GM21619 (cell line): ENCODE results near the gene SEC63.
"Not testable (repeated sequence)": the region's sequence is repeated elsewhere in the genome, so short reads cannot be mapped to it uniquely, and the experiment has no call there.

Source experiments
- ATAC-seq: cut with Tn5 transposase; IDR thresholded peaks from one replicate; pipeline ENCODE4 v1.9.1; 2021; ENCODE audit not compliant: unreplicated experiment

The SEC63 gene

DNA sequence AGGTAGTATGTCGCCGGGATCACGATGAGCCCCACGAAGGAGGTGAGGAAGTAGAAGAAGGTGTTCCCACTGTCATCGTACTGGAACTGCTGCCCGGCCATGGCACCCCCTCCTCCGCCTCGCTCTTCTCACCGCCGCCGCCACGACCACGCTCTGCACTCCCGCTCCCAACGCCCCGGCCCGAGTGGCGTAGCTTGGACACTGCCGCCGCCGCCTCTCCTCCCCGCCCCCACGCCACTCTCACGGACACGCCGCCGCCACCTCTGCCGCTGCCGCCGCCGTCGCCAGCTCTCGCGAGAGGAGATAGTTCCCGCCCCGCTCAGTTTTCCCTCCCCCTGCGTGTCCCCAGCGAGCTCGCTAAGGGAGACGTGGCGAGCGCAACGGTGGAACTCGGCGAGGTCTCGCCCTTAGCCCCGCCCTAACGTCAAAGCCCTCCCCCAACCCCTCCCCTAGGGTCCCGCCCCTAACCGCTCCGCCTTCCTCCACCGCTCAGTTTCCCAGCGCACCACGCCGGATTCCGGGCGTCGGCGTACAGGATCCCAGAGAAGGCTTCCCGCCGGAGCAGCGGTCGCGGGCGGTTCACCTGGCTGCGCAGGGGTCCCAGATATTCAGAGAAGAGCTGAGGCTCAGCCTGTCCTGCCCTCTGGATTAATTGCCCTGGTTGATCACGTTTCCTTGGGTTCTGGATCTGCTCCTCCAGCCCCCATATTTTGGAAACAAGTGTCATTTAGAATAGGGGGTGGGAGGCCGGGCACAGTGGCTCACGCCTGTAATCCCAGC, at the start of gene SEC63:
TSS of gene SEC63 (minus strand) at position 300 of the 780 bp plus-strand sequence. CDS start at position 101, 199 bp downstream.
- peak; percentile 91 for ATAC-seq

DNA sequence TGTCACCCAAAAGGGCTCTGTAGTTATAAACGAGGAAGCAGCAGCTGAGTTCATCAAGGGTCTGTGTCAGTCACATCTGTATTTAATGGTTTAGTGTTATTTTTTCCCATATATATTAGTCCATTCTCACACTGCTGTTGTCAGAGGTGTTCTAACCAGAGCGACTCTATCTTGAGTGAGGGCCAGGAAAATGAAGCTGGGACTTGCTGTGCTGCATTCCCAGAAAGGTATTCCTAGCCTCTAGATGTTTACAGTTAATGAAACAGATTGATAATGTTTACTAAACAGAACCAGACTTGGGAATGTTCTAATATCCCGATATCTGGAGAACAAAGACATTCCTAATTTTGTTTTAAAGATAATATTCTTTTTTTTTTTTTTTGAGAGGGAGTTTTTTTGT, 48.0 kb upstream of the SEC63 start:
- no peak for ATAC-seq

GRCh38 chr6:108004861-108005260, 46.9 kb upstream of the SEC63 start:
- ATAC-seq, result no peak

- ATAC-seq, result no peak
Observed at GRCh38 chr6:108002365-108003221, 44.6 kb upstream of the SEC63 start.

DNA sequence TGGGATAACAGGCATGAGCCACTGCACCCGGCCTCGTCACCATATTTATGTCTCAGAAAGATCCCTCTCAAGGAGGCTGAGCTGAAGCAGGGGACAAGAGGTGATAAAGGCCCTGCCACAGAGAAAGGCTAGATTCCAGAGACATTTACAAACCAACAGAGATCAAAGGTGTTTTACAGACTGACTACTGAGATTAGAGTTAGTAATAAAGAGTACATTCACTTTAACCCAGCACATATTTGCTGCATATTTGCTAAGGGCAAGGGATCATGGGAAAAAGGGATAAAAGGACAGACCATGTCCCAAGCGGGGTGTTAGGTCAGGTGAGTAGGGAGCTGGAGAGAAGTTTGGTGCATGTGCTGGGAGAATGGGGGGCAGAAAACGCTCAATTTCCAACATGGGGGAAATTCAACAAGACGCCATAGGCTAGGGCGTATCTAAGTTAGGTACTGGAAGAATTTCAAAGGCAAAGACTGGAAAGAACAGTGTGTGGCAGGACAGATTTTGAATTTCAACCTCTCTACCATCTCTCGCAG, 43.8 kb upstream of the SEC63 start:
- no peak for ATAC-seq

GRCh38 chr6:108000259-108000658, 42.3 kb upstream of the SEC63 start:
- ATAC-seq, result not testable (repeated sequence)

GRCh38 chr6:107999341-107999740, 41.3 kb upstream of the SEC63 start:
- ATAC-seq, result no peak

- no peak for ATAC-seq
Observed at GRCh38 chr6:107991772-107992550, 34.0 kb upstream of the SEC63 start.

DNA sequence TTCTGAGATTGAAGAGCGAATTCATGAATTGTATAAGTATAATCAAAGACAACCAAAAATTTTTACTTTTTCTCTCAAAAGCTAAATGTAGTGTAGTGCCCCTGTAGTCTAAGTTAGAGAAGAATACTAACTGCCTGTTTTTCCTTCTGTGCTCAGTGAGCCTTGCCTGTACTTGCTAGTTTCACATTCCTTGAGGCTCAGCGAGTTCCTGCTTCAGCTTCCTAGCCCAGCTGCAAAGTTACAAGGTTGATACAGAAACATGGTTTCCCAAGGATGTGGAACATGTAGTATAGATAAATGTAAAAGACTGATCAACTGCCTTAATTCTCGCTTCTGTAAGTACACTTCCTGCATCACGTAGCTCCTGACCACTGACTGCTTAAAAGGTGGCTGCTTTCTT, 33.1 kb upstream of the SEC63 start:
- no peak for ATAC-seq

DNA sequence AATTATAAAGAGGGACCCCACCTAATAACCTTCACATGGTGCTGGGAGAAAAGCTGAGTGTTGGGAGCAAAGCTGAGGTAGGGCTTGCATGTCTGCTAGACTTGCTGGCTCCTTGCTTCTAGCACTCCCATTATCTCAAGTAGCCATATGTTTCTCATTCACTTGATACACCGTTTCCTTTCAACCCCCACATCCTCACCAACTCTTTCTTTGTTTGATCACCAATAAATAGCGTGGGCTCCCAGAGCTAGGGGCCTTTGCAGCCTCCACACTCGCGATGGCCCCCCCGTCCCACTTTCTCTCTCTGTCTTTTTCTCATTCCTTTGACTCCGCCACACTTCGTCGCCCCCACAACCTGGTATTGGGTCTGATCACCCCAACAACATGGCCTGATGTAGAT, 32.6 kb upstream of the SEC63 start:
- not testable (repeated sequence) for ATAC-seq

GRCh38 chr6:107989166-107990094, 31.4 kb upstream of the SEC63 start:
- ATAC-seq, result no peak

GRCh38 chr6:107988570-107988969, 30.6 kb upstream of the SEC63 start:
- no peak for ATAC-seq

- ATAC-seq, result no peak
Observed at GRCh38 chr6:107987805-107988204, 29.8 kb upstream of the SEC63 start.

- no peak for ATAC-seq
Observed at GRCh38 chr6:107985701-107986100, 27.7 kb upstream of the SEC63 start.

DNA sequence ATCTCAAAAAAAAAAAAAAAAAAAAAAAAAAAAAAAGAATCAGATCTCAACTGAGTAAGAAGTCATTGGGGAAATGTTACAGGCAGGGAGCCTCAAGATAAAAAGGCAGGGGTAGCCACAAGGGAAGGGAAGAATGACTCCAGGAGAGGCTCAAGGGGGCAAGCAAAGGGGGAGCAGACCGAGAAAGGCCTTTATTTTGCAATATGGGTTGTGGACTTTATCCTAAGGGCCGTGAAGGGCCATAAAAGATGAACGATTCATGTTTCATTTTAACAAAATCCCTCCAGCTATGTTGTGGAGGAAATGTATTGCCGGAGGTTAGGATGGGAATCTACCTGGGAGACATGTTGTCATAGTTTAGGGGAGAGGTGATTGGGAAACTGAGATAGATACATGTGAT, 25.8 kb upstream of the SEC63 start:
- no peak for ATAC-seq

DNA sequence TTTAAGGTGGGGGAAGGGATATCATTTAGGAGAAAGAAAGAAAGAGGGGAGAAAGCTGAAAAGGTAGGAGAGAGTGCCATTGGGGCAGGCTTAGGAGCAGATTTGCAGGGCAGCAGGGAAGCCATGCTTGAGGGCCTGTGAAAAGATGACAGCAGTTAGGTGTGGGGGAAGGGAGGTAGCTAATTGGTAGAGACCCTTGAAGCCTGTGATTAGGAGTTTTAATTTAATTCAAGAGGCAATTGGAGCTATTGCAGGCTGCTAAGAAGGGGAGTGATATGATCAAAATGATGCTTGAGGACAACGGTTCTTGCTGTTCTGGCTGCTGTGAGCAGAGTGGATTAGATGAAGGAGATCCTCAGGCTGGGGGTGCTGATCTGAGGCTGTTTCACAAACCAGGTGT, 24.5 kb upstream of the SEC63 start:
- no peak for ATAC-seq

- no peak for ATAC-seq
Observed at GRCh38 chr6:107981695-107982094, 23.7 kb upstream of the SEC63 start.

GRCh38 chr6:107977283-107977682, 19.3 kb upstream of the SEC63 start:
- ATAC-seq, result no peak

- ATAC-seq, result no peak
Observed at GRCh38 chr6:107976155-107976783, 18.3 kb upstream of the SEC63 start.

DNA sequence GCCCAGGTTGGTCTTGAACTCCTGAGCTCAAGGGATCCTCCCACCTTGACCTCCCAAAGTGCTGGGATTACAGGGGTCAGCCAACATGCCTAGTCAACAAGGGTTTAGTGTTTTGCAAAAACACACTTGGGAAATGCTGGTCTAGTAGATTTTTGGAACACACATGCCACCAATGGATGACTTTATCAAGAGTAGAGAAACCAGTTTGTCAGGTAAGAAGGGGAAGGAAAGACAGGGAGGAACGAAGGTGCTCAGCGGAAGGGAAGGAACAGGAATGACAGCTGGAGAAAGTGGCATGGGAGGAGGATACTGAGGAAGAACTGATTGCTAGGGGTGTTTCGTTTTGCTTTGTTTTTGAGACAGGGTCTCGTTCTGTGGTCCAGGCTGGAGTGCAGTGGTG, 15.6 kb upstream of the SEC63 start:
- no peak for ATAC-seq
